ENCODE measurements around the gene MSH5.

MSH5 gene

GRCh38 chr6:31760790-31761189, 21.0 kb downstream of the MSH5 start:
- Mint-ChIP-seq H3K27me3 (no peaks in the 10 kb centered on the region), H3K36me3 (peaks cover 15% of the 10 kb centered on the region), H3K4me1 (peaks cover 3% of the 10 kb centered on the region), H3K27ac (no peak overlapping the region), H3K4me3 (no peak overlapping the region), H3K9me3 (no peaks in the 10 kb centered on the region)

GRCh38 chr6:31761343-31761742, 21.5 kb downstream of the MSH5 start:
- Mint-ChIP-seq H3K27ac (no peak overlapping the region), H3K4me3 (no peak overlapping the region), H3K4me1 (peaks cover 3% of the 10 kb centered on the region), H3K36me3 (peaks cover 15% of the 10 kb centered on the region), H3K27me3 (no peaks in the 10 kb centered on the region), H3K9me3 (no peaks in the 10 kb centered on the region)

DNA sequence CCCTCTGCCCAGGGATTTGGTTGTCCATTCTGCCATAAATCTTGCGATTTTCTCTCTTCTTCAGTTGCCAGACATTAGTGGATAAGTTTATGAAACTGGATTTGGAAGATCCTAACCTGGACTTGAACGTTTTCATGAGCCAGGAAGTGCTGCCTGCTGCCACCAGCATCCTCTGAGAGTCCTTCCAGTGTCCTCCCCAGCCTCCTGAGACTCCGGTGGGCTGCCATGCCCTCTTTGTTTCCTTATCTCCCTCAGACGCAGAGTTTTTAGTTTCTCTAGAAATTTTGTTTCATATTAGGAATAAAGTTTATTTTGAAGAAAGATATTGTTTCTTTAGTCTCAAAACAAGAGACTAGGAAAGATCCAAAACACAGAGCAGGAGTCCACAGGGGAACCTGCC, 22.6 kb downstream of the MSH5 start, which contains the start of gene SAPCD1:
Gene SAPCD1 (plus strand): TSS at position 301 of the 400 bp plus-strand sequence. CDS start 399 bp downstream, outside the sequence.
- no peak within 1 kb of the TSS for H3K27ac Mint-ChIP-seq
- no peaks in the 10 kb centered on the region for H3K9me3 Mint-ChIP-seq
- no peaks in the 10 kb centered on the region for H3K27me3 Mint-ChIP-seq
- peaks cover 3% of the 10 kb centered on the region for H3K4me1 Mint-ChIP-seq
- H3K36me3 Mint-ChIP-seq = peaks cover 15% of the 10 kb centered on the region
- H3K4me3 Mint-ChIP-seq = no peak within 1 kb of the TSS

DNA sequence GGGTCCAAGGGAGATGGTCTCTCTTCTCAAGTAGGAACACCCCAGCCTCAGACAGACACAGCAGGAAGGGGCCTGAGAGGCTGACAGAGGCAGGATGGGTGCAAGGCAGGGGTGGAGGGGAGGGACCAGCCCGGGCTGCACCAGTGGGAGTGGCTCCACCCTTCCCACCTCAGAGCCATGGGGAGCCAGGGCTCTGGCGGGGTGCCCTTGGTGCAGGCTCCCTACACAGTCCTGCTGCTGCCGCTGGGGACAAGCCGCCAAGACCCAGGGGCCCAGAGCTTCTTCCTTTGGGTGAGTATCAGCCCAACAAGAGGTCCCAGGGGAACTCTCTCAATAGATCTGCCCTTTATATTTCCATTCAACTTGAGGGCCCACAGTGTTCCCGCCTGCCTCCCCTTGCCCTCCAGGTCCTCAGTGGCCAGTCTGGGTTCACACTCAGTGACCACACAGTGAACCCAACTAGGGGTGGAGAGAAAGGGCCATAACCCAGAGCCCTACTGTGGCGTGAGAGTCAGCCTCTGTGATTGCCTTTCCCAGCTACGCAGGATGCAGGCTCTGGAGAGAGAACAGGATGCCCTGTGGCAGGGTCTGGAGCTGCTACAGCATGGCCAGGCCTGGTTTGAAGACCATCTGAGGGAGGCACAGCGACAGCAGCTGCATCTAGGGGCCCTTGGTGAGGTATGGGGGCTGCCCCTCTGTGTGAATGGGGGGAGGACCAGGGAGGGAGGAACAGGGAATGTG, 23.2 kb downstream of the MSH5 start:
- H3K4me1 Mint-ChIP-seq = peaks cover 3% of the 10 kb centered on the region
- no peak overlapping the region for H3K4me3 Mint-ChIP-seq
- H3K27ac Mint-ChIP-seq = no peak overlapping the region
- peaks cover 15% of the 10 kb centered on the region for H3K36me3 Mint-ChIP-seq
- H3K27me3 Mint-ChIP-seq = no peaks in the 10 kb centered on the region
- no peaks in the 10 kb centered on the region for H3K9me3 Mint-ChIP-seq

DNA sequence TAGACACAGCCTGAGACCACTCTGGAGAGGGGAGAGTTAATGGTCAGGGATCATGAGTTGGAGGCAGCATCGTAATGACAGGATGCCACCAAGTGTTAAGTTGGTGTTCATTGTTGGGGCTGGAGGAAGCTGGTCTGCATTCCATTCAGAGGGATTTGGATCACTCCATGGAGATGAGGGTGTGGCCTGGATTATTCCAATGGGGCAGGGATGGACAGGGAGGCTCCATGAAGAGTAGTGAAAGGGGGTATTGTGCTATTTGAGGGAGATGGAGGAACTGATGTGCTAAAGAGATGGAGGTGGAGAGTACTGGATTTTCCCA, 23.8 kb downstream of the MSH5 start:
- H3K9me3 Mint-ChIP-seq = no peaks in the 10 kb centered on the region
- peaks cover 15% of the 10 kb centered on the region for H3K36me3 Mint-ChIP-seq
- no peaks in the 10 kb centered on the region for H3K27me3 Mint-ChIP-seq
- peaks cover 3% of the 10 kb centered on the region for H3K4me1 Mint-ChIP-seq
- no peak overlapping the region for H3K4me3 Mint-ChIP-seq
- H3K27ac Mint-ChIP-seq = no peak overlapping the region

- Mint-ChIP-seq H3K4me1 (peaks cover 3% of the 10 kb centered on the region), H3K27ac (no peak overlapping the region), H3K27me3 (no peaks in the 10 kb centered on the region), H3K4me3 (no peak overlapping the region), H3K9me3 (no peaks in the 10 kb centered on the region), H3K36me3 (peaks cover 13% of the 10 kb centered on the region)
These were observed 24.4 kb downstream of the MSH5 start for GRCh38 chr6:31764198-31764597.

DNA sequence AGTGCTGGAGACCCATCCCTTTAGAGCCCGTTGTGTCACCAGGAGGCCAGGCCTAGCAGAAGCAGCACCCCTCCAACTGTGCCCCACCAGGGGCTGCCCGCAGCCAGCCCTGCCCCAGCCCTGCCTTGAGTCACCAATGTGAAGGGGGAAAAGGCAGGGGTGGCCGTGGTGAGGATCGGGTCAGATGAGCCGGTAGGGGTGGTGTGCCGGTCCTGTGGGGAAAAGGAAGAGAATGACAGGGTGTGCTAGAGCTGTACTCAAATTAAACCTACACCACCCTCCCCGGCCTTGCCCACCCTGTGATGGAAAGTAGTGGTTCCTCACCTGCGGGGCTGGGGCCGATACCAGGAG, 25.7 kb downstream of the MSH5 start:
- H3K4me3 Mint-ChIP-seq = no peak overlapping the region
- peaks cover 5% of the 10 kb centered on the region for H3K36me3 Mint-ChIP-seq
- H3K4me1 Mint-ChIP-seq = peaks cover 10% of the 10 kb centered on the region
- H3K27ac Mint-ChIP-seq = no peak overlapping the region
- no peaks in the 10 kb centered on the region for H3K9me3 Mint-ChIP-seq
- H3K27me3 Mint-ChIP-seq = no peaks in the 10 kb centered on the region

- H3K27ac Mint-ChIP-seq = no peak overlapping the region
- no peaks in the 10 kb centered on the region for H3K9me3 Mint-ChIP-seq
- H3K36me3 Mint-ChIP-seq = peaks cover 5% of the 10 kb centered on the region
- H3K4me3 Mint-ChIP-seq = no peak overlapping the region
- no peaks in the 10 kb centered on the region for H3K27me3 Mint-ChIP-seq
- H3K4me1 Mint-ChIP-seq = peaks cover 12% of the 10 kb centered on the region
These were observed 26.3 kb downstream of the MSH5 start for GRCh38 chr6:31765910-31766794.

DNA sequence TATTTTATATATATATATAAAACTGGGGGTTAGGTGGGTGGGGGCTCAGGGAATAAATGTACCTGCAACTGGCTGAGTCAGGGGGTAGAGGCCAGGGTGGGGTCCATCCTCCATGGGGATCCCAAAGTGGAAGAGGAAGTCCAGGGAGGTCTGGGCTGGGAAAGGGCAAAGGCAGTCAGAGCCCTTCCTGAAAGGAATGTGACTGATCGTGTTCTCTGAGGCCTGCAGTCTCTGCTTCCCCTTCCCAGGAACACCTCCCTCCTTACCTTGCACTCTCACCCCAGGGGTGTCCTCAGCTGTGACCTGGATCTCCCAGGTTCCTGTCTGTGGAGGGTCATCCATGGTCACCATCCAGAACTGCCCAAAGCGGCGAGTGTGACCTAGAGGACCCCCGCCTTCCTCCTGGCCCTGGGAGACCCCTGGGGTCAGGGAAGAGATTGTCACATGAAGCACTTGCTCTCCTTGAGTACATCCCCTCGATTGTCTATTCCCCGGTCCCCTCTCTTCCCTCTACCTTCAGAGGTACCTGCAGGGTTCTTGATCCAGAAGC, 27.4 kb downstream of the MSH5 start:
- no peak overlapping the region for H3K27ac Mint-ChIP-seq
- no peaks in the 10 kb centered on the region for H3K9me3 Mint-ChIP-seq
- peaks cover 2% of the 10 kb centered on the region for H3K36me3 Mint-ChIP-seq
- no peaks in the 10 kb centered on the region for H3K27me3 Mint-ChIP-seq
- H3K4me1 Mint-ChIP-seq = peaks cover 17% of the 10 kb centered on the region
- no peak overlapping the region for H3K4me3 Mint-ChIP-seq

GRCh38 chr6:31768363-31769257, 28.8 kb downstream of the MSH5 start:
- no peaks in the 10 kb centered on the region for H3K36me3 Mint-ChIP-seq
- no peak overlapping the region for H3K4me3 Mint-ChIP-seq
- no peaks in the 10 kb centered on the region for H3K27me3 Mint-ChIP-seq
- H3K27ac Mint-ChIP-seq = no peak overlapping the region
- H3K4me1 Mint-ChIP-seq = peaks cover 23% of the 10 kb centered on the region
- no peaks in the 10 kb centered on the region for H3K9me3 Mint-ChIP-seq

GRCh38 chr6:31769684-31770371, 30.0 kb downstream of the MSH5 start:
- Mint-ChIP-seq H3K9me3 (no peaks in the 10 kb centered on the region), H3K36me3 (no peaks in the 10 kb centered on the region), H3K4me3 (peak overlapping the region; percentile 23)

GRCh38 chr6:31770860-31771259, 31.1 kb downstream of the MSH5 start:
- H3K9me3 Mint-ChIP-seq = no peaks in the 10 kb centered on the region
- no peaks in the 10 kb centered on the region for H3K36me3 Mint-ChIP-seq
- H3K4me3 Mint-ChIP-seq = no peak overlapping the region
- H3K4me1 Mint-ChIP-seq = peaks cover 28% of the 10 kb centered on the region
- H3K27ac Mint-ChIP-seq = peak overlapping the region; percentile 51
- no peaks in the 10 kb centered on the region for H3K27me3 Mint-ChIP-seq

More at GRCh38 chr6:31769684-31770371, 30.0 kb downstream of the MSH5 start:
- no peak overlapping the region for H3K27ac Mint-ChIP-seq
- no peaks in the 10 kb centered on the region for H3K27me3 Mint-ChIP-seq
- peaks cover 22% of the 10 kb centered on the region for H3K4me1 Mint-ChIP-seq

DNA sequence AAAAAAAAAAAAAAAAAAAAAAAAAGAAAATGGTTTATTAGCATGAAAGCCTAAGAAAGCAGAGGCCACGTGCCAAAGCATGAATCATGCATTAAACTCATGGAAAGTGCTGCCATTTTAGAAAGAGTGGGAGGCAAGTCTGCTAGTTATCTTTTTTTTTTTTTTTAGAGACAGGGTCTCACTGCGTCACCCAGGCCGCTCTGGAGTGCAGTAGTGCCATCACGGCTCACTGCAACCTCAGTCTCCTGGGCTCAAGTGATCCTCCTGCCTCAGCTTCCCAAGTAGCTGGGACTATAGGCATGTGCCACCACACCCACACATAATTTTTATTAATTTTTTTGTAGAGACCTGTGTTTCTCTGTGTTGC, 32.2 kb downstream of the MSH5 start:
- Mint-ChIP-seq H3K4me1 (peaks cover 39% of the 10 kb centered on the region), H3K4me3 (peak overlapping the region; percentile 11), H3K9me3 (no peaks in the 10 kb centered on the region), H3K36me3 (no peaks in the 10 kb centered on the region), H3K27ac (no peak overlapping the region), H3K27me3 (no peaks in the 10 kb centered on the region)

DNA sequence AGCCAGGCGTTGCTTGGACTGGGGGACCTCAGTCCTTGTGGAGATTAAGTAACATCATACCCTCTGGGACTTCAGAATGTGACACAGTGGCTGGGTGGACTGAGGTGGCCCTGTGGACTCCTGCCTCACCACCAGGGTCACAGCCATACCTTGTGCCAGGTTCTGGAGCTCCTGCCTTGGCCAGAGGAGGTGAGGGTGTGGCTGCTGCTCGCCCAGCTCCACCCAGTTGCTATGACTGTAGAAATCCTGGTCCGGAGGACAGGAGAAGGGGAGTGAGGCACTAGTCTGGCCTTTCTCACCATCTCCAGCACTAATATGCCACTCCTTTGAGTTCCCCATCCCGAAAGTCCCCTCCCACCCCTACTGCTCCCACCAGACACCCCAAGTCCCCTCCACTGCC, 35.4 kb downstream of the MSH5 start:
- Mint-ChIP-seq H3K4me3 (no peak overlapping the region), H3K9me3 (no peaks in the 10 kb centered on the region), H3K36me3 (no peaks in the 10 kb centered on the region), H3K4me1 (peaks cover 42% of the 10 kb centered on the region), H3K27me3 (no peaks in the 10 kb centered on the region), H3K27ac (no peak overlapping the region)

Data from activated naive CD4-positive, alpha-beta T cell treated with anti-CD3 and anti-CD28 coated beads, Interleukin-2, amount 50 U/mL, for 24 hours (primary cell).